Nephron progenitor cell (in vitro differentiated cells): Measurements from ENCODE around the gene JUP.
A peak's percentile ranks its signal among the peaks of the same experiment; 100 is the strongest.

ENCODE experiments used
- DNase-seq: peaks from one replicate; pipeline ENCODE4 v3.0.0; 2021
- H3K27ac Mint-ChIP-seq: 2 replicates; pipeline ENCODE4 v1.8.0; 2021; ENCODE audit warnings: mild to moderate bottlenecking, moderate library complexity, mixed read lengths
- H3K27me3 Mint-ChIP-seq: 2 replicates; pipeline ENCODE4 v1.8.0; 2021; ENCODE audit warnings: mild to moderate bottlenecking, low read depth, mixed read lengths; ENCODE audit not compliant: poor library complexity
- H3K36me3 Mint-ChIP-seq: 2 replicates; pipeline ENCODE4 v1.8.0; 2021; ENCODE audit warnings: low read depth, mixed read lengths
- H3K4me1 Mint-ChIP-seq: 2 replicates; pipeline ENCODE4 v1.8.0; 2021; ENCODE audit warnings: mixed read lengths
- H3K4me3 Mint-ChIP-seq: 2 replicates; pipeline ENCODE4 v1.8.0; 2021; ENCODE audit warnings: mild to moderate bottlenecking, moderate library complexity, mixed read lengths
- H3K9me3 Mint-ChIP-seq: 2 replicates; pipeline ENCODE4 v1.8.0; 2021; ENCODE audit warnings: mild to moderate bottlenecking, moderate library complexity, mixed read lengths
- TF ChIP-seq, protein P1 (sequence below): fragments of 200-600 bp; sonication (generic); IDR thresholded peaks from 2 replicates; pipeline ENCODE4 v1.5.0; 2021; ENCODE audit warnings: antibody characterized with exemption

JUP gene

GRCh38 chr17:41785091-41785858 lies 1.2 kb downstream of the JUP start:
- Mint-ChIP-seq H3K27ac (peak overlapping the region; percentile 97), H3K36me3 (peaks cover 11% of the 10 kb centered on the region), H3K9me3 (no peaks in the 10 kb centered on the region), H3K27me3 (peaks cover 8% of the 10 kb centered on the region), H3K4me1 (peaks cover 50% of the 10 kb centered on the region), H3K4me3 (peak overlapping the region; percentile 92)
- TF ChIP-seq, protein P1, sequence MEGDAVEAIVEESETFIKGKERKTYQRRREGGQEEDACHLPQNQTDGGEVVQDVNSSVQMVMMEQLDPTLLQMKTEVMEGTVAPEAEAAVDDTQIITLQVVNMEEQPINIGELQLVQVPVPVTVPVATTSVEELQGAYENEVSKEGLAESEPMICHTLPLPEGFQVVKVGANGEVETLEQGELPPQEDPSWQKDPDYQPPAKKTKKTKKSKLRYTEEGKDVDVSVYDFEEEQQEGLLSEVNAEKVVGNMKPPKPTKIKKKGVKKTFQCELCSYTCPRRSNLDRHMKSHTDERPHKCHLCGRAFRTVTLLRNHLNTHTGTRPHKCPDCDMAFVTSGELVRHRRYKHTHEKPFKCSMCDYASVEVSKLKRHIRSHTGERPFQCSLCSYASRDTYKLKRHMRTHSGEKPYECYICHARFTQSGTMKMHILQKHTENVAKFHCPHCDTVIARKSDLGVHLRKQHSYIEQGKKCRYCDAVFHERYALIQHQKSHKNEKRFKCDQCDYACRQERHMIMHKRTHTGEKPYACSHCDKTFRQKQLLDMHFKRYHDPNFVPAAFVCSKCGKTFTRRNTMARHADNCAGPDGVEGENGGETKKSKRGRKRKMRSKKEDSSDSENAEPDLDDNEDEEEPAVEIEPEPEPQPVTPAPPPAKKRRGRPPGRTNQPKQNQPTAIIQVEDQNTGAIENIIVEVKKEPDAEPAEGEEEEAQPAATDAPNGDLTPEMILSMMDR = no peak
- peak; percentile 69 for DNase-seq

DNA sequence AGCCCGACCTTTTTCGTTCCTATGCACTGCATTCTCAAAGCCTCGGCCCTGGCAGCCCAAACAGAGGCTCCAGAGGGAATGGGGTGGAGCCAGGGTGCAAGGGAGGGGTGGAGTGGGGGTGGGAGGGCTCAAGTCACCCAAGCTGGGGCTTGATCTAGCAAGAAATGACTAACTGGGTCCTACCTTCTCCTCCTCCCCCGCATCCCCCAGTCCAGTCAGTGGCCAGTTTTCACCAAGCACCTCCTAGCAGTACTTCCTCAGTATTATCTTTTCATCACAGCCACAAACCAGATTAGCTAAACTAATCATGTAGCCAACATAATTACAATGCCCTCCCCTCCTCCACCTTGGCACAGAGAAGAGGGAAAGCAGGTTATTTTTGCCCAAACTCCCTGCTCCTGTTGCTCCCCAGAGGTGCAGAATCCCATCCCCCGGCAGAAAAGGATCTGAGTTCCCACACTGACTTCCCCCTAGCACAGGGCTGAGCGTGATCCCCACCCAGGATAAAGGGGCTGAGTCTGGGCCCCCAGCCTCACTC lies 2.2 kb downstream of the JUP start:
- TF ChIP-seq, protein P1 = no peak
- Mint-ChIP-seq H3K27me3 (peaks cover 4% of the 10 kb centered on the region), H3K4me3 (peak overlapping the region; percentile 92), H3K9me3 (no peaks in the 10 kb centered on the region), H3K4me1 (peaks cover 46% of the 10 kb centered on the region), H3K36me3 (peaks cover 11% of the 10 kb centered on the region), H3K27ac (peak overlapping the region; percentile 97)
- peak; percentile 38 for DNase-seq

GRCh38 chr17:41782142-41782541 lies 4.4 kb downstream of the JUP start:
- Mint-ChIP-seq H3K27ac (peak overlapping the region; percentile 89), H3K4me1 (peaks cover 59% of the 10 kb centered on the region), H3K36me3 (peaks cover 11% of the 10 kb centered on the region), H3K4me3 (peak overlapping the region; percentile 55), H3K9me3 (no peaks in the 10 kb centered on the region), H3K27me3 (no peaks in the 10 kb centered on the region)
- TF ChIP-seq, protein P1 = no peak
- DNase-seq = no peak

GRCh38 chr17:41781404-41782110 lies 5.0 kb downstream of the JUP start:
- Mint-ChIP-seq H3K36me3 (peaks cover 11% of the 10 kb centered on the region), H3K9me3 (no peaks in the 10 kb centered on the region), H3K4me3 (peak overlapping the region; percentile 55), H3K27me3 (no peaks in the 10 kb centered on the region), H3K4me1 (peaks cover 63% of the 10 kb centered on the region), H3K27ac (peak overlapping the region; percentile 89)
- DNase-seq = no peak
- TF ChIP-seq, protein P1 = no peak

- H3K9me3 Mint-ChIP-seq = no peaks in the 10 kb centered on the region
- H3K36me3 Mint-ChIP-seq = peaks cover 23% of the 10 kb centered on the region
Observed at GRCh38 chr17:41779954-41780353, 6.6 kb downstream of the JUP start.

More at GRCh38 chr17:41779954-41780353, 6.6 kb downstream of the JUP start:
- TF ChIP-seq, protein P1 = no peak
- Mint-ChIP-seq H3K4me3 (no peak overlapping the region), H3K27ac (no peak overlapping the region), H3K4me1 (peaks cover 77% of the 10 kb centered on the region), H3K27me3 (no peaks in the 10 kb centered on the region)
- DNase-seq = no peak
